Uterus (tissue), 4 donors: ENCODE data around the gene FKBP11. TPM values are rescaled to one million over a fixed set of nuclear protein-coding genes. Genes with fewer than 3 reads are reported as not detected.

ENCODE experiments used
- DNase-seq, 2 donors: peaks; one replicate each; pipeline ENCODE4 v3.0.0-alpha.2; 2019 to 2020
- H3K27ac ChIP-seq, 2 donors: fragments of 200-600 bp; sonication (generic); 1 replicate in 1 of 2; 2 replicates in 1 of 2; pipeline ENCODE4 v1.5.1; 2016 to 2018
- H3K27me3 ChIP-seq, 2 donors: fragments of 200-600 bp; sonication (generic); one replicate each; pipeline ENCODE4 v1.5.1; 2018 to 2019; ENCODE audit warnings: control low read depth in 1 of 2
- H3K36me3 ChIP-seq, 2 donors: fragments of 200-600 bp; sonication (generic); one replicate each; pipeline ENCODE4 v1.5.1; 2019; ENCODE audit warnings: control low read depth in 1 of 2
- H3K4me1 ChIP-seq, 2 donors: fragments of 200-600 bp; sonication (generic); one replicate each; pipeline ENCODE4 v1.5.1; 2018 to 2019; ENCODE audit warnings: control low read depth in 1 of 2
- H3K4me3 ChIP-seq, 2 donors: fragments of 200-600 bp; sonication (generic); 1 replicate in 1 of 2; 2 replicates in 1 of 2; pipeline ENCODE4 v1.5.1; 2018 to 2019; ENCODE audit warnings: mild to moderate bottlenecking in 1 of 2
- H3K9me3 ChIP-seq, 2 donors: fragments of 200-600 bp; sonication (generic); one replicate each; pipeline ENCODE4 v1.5.1; 2019; ENCODE audit warnings: control low read depth in 1 of 2
- CTCF ChIP-seq, 4 experiments: fragments of 200-600 bp in 2 of 4; fragments of 450-650 bp in 2 of 4; sonication (generic) in 2 of 4; IDR thresholded peaks; one replicate each; pipeline ENCODE4 v1.5.1; 2016 to 2019; ENCODE audit warnings: antibody characterized with exemption in 4 of 4, mild to moderate bottlenecking in 2 of 4, moderate library complexity in 1 of 4
- POLR2A ChIP-seq, 2 donors: fragments of 450-650 bp; IDR thresholded peaks; one replicate each; pipeline ENCODE4 v1.6.1; 2016; ENCODE audit warnings: antibody characterized with exemption in 2 of 2, mild to moderate bottlenecking in 1 of 2, moderate library complexity in 1 of 2
- intact Hi-C: fragments of 100-400 bp; cut with DNase I; formaldehyde crosslinking; loops from one replicate; pipeline ENCODE4 v1.15.1; 2023; ENCODE audit warnings: low total_unique reads
- total RNA-seq, 4 donors: library from RNA; depleted of rRNA in 3 of 4; stranded (reverse); fragments of >200 nt in 3 of 4; gene quantifications; one replicate each; pipeline versions ENCODE4 v1.1.0 to v1.2.4, GENCODE V29; 2014 to 2023
- donor health status: DM: yes; HTN: yes; CAD: no.

The FKBP11 gene
- total RNA-seq, 4 donors from 2014 or later: 1.2 to 22.0 (median 5.5) TPM

DNA sequence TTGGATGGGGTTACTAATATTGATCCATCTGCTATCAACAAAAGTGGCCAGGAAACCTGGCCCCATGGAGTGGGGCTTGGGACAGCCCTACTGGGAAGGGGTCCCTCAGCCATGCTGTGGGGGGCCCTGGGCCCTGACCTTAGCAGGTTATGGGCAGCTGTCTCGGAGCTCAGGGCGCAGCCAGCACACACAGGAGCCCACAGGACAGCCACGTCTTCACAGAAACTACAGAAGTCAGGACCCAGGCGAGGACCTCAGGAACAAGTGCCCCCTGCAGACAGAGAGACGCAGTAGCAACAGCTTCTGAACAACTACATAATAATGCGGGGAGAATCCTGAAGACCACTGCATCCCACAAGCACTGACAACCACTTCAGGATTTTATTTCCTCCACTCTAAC lies 11.9 kb upstream of the FKBP11 start:
- Histone ChIP-seq H3K9me3 (no peaks in the 10 kb centered on the region), H3K36me3 (no peaks in the 10 kb centered on the region), H3K27ac (no peak overlapping the region), H3K4me1 (no peaks in the 10 kb centered on the region), H3K4me3 (no peak overlapping the region), H3K27me3 (no peaks in the 10 kb centered on the region)
- DNase-seq: no peak
- intact Hi-C loops: no loop called here
- TF ChIP-seq POLR2A (IDR thresholded peaks at IDR 0.05) (no peak), CTCF (IDR thresholded peaks at IDR 0.05) (no peak)

DNA sequence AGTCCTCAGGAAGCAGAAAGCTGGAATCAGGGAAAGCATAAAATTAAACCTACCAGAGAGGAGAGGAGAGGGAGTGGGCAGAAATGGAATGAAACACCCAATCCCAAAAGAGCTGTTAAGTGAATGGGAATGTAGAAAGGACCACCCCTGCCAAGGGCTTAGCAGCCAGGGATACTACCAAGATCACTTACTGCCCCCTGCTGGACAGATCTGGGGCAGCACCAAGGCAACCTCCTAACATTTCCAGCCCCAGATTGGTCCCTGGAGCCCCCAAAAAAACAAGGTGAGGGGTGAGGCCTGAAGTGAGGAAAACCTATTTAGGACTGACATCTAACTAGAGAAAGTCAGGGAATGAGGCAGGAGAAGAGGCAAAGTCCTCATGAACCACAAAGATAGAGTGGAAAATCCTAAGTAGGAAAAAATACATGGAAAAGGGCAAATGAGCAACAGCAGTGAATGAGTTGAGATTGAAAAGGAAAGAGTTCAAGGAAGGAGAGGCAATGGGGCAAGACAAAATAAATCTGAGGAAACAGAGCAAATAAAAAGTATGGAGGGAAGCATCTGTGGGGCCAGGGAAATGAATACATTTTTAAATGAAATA lies 11.2 kb upstream of the FKBP11 start:
- H3K27ac ChIP-seq: no peak overlapping the region
- no peak overlapping the region for H3K4me3 ChIP-seq
- peak; percentile 69 to 74 for DNase-seq
- intact Hi-C loops: no loop called here
- no peaks in the 10 kb centered on the region for H3K36me3 ChIP-seq
- TF ChIP-seq CTCF (IDR thresholded peaks at IDR 0.05) (peak; percentile 59 to 86 (median 66)), POLR2A (IDR thresholded peaks at IDR 0.05) (no peak)
- no peaks in the 10 kb centered on the region for H3K27me3 ChIP-seq
- H3K9me3 ChIP-seq: no peaks in the 10 kb centered on the region
- no peaks in the 10 kb centered on the region for H3K4me1 ChIP-seq

GRCh38 chr12:48934312-48934706 lies 9.0 kb upstream of the FKBP11 start:
- H3K36me3 ChIP-seq: no peaks in the 10 kb centered on the region
- no peaks in the 10 kb centered on the region for H3K4me1 ChIP-seq
- no peak overlapping the region for H3K4me3 ChIP-seq
- intact Hi-C loops: no loop called here
- H3K27me3 ChIP-seq: no peaks in the 10 kb centered on the region
- H3K27ac ChIP-seq: no peak overlapping the region
- no peaks in the 10 kb centered on the region for H3K9me3 ChIP-seq
- DNase-seq: no peak
- TF ChIP-seq POLR2A (IDR thresholded peaks at IDR 0.05) (no peak), CTCF (IDR thresholded peaks at IDR 0.05) (no peak)

DNA sequence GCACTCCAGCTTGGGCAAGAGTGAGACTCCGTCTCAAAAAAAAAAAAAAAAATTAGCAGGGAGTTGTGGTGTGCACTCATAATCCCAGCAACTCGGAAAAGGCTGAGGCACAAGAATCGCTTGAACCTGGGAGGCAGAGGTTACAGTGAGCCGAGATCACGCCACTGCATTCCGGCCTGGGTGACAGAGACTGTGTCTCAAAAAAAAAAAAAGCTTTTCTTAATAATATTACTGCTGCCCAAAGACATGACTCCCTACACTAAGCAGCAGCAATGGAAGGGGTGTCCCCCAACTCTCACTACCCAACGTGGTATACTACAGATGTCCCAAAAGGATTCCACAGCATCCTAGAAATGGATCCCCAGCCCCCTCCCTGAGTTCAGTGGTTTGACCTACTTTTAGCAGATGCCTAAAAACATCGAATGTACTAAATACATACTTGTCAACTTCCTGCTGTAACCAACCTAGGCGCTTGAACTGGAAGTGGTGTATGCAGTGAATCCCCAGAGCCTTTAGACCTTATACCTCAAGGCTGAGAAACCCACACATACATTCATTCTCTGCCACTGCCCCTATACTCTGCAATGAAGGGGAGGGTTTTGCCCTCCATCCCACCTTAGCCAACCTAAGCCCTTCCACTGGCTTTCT lies 8.5 kb upstream of the FKBP11 start:
- Histone ChIP-seq H3K9me3 (no peaks in the 10 kb centered on the region), H3K4me1 (no peaks in the 10 kb centered on the region), H3K36me3 (no peaks in the 10 kb centered on the region), H3K27ac (no peak overlapping the region), H3K27me3 (no peaks in the 10 kb centered on the region), H3K4me3 (no peak overlapping the region)
- TF ChIP-seq POLR2A (IDR thresholded peaks at IDR 0.05) (no peak), CTCF (IDR thresholded peaks at IDR 0.05) (no peak)
- intact Hi-C loops: no loop called here
- no peak for DNase-seq

DNA sequence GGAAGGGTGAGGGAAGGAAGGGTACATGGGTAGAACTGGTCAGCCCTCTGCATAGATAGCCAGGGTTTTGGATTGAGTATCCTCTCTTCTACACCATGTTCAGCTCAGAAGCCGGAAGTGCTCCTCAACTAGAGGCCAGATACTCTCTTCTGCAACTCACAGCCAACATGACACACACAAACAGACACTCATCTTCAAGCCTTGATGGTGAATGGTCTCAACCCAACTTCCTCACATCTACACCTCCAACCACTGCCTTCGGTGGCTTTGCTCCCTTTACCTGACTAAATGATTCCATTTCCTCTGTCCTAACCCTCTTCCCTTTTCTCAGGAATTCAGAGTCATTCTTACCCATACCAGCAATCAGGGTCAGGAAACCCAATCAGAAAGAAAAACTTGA lies 7.6 kb upstream of the FKBP11 start:
- TF ChIP-seq CTCF (IDR thresholded peaks at IDR 0.05) (no peak), POLR2A (IDR thresholded peaks at IDR 0.05) (no peak)
- Histone ChIP-seq H3K9me3 (no peaks in the 10 kb centered on the region), H3K4me1 (no peaks in the 10 kb centered on the region), H3K4me3 (no peak overlapping the region), H3K27ac (no peak overlapping the region), H3K27me3 (no peaks in the 10 kb centered on the region), H3K36me3 (no peaks in the 10 kb centered on the region)
- DNase-seq: no peak
- intact Hi-C loops: no loop called here
